ENCODE data around the gene ZNF500. TPM values are rescaled to one million over a fixed set of nuclear protein-coding genes. Genes with fewer than 3 reads are reported as not detected.

Gene ZNF500
- polyA plus RNA-seq, 2 of the 4 experiments (the other 2 are of a cell fraction): 4.6 to 6.7 TPM

- Histone ChIP-seq H3K4me3 (no peak overlapping the region), H3K4me1 (no peaks in the 10 kb centered on the region), H3K4me2 (no peak overlapping the region), H3K27ac (no peak overlapping the region), H3K9me3 (no peaks in the 10 kb centered on the region)
- ChIA-PET POLR2A (no interaction called here), CTCF (interaction anchor here (1.2 to 1.6 kb wide), 2 partner anchors 35 to 254 kb away, joined by 3 to 6 read pairs; no protein-coding TSS in a partner anchor)
- ATAC-seq (no peak), DNase-seq (ENCODE audit: low read depth in 1 of 2, low spot score in 1 of 2) (no peak), FAIRE-seq (no peak)
- no peak for TF ChIP-seq PHF8 (IDR thresholded peaks at IDR 0.05; ENCODE audit: borderline replicate concordance, low read depth)
- 88% methylated on average over 13 of the region's 17 CpGs for WGBS (ENCODE audit: missing lambda C conversion rate)
Observed at GRCh38 chr16:4701791-4702465, 65.0 kb downstream of the ZNF500 start.

GRCh38 chr16:4700997-4701743 is 65.8 kb downstream of the ZNF500 start:
- H3K4me2 ChIP-seq: no peak overlapping the region
- POLR2A ChIA-PET: no interaction called here
- FAIRE-seq: no peak
- H3K9me3 ChIP-seq: no peaks in the 10 kb centered on the region
- H3K4me3 ChIP-seq: no peak overlapping the region
- no peak overlapping the region for H3K27ac ChIP-seq
- no peaks in the 10 kb centered on the region for H3K4me1 ChIP-seq
- TF ChIP-seq PBX3 (IDR thresholded peaks at IDR 0.05) (no peak), NR3C1 (IDR thresholded peaks at IDR 0.05) (no peak), RARB (CRISPR knock-in tag; IDR thresholded peaks at IDR 0.05) (no peak), BHLHE40 (IDR thresholded peaks at IDR 0.05; ENCODE audit: low read depth, low read length) (no peak), RNF2 (IDR thresholded peaks at IDR 0.05; ENCODE audit: borderline replicate concordance, low read depth) (no peak), POLR2AphosphoS2 (conservative IDR thresholded peaks at IDR 0.05; ENCODE audit: low read length) (no peak), REST (IDR thresholded peaks at IDR 0.05) (no peak), PHF8 (IDR thresholded peaks at IDR 0.05; ENCODE audit: borderline replicate concordance, low read depth) (no peak), NPAS2 (CRISPR knock-in tag; IDR thresholded peaks at IDR 0.05; ENCODE audit: borderline replicate concordance) (no peak), ZSCAN20 (CRISPR knock-in tag; IDR thresholded peaks at IDR 0.05) (no peak), HOXA7 (CRISPR knock-in tag; IDR thresholded peaks at IDR 0.05) (no peak), RFX5 (IDR thresholded peaks at IDR 0.05) (no peak), ZNF302 (CRISPR knock-in tag; IDR thresholded peaks at IDR 0.05) (no peak), GATA3 (IDR thresholded peaks at IDR 0.05; ENCODE audit: borderline replicate concordance) (no peak)
- ATAC-seq: no peak
- DNase-seq (ENCODE audit: low read depth in 1 of 2, low spot score in 1 of 2): no peak
- CTCF ChIA-PET: interaction anchor here (1.2 to 1.6 kb wide), 2 partner anchors 36 to 255 kb away, joined by 3 to 6 read pairs; no protein-coding TSS in a partner anchor
- 89% methylated on average over 31 of the region's 33 CpGs for WGBS (ENCODE audit: missing lambda C conversion rate)

- TF ChIP-seq MAFK (IDR thresholded peaks at IDR 0.05; ENCODE audit: partially characterized antibody) (no peak), NR3C1 (IDR thresholded peaks at IDR 0.05) (no peak), TP53 (CRISPR knock-in tag; IDR thresholded peaks at IDR 0.05) (no peak), ZNF302 (CRISPR knock-in tag; IDR thresholded peaks at IDR 0.05) (no peak), NFE2L2 (conservative IDR thresholded peaks at IDR 0.05; ENCODE audit: low read length) (no peak), CTCF (IDR thresholded peaks at IDR 0.05) (no peak), HOXB5 (CRISPR knock-in tag; IDR thresholded peaks at IDR 0.05) (no peak), EHF (CRISPR knock-in tag; IDR thresholded peaks at IDR 0.05) (no peak)
- Histone ChIP-seq H3K4me2 (no peak overlapping the region), H3K4me3 (no peak overlapping the region), H3K27ac (no peak overlapping the region), H3K9me3 (no peaks in the 10 kb centered on the region), H3K4me1 (no peaks in the 10 kb centered on the region)
- FAIRE-seq (no peak), DNase-seq (ENCODE audit: low read depth in 1 of 2, low spot score in 1 of 2) (no peak), ATAC-seq (no peak)
- WGBS (ENCODE audit: missing lambda C conversion rate): 96% methylated on average over 13 of the region's 13 CpGs
- ChIA-PET POLR2A (no interaction called here), CTCF (interaction anchor here (1.2 to 1.6 kb wide), 3 partner anchors 36 to 256 kb away, joined by 3 to 6 read pairs (median 3); no protein-coding TSS in a partner anchor)
Observed at GRCh38 chr16:4700380-4700996, 66.5 kb downstream of the ZNF500 start.

Measured in A549 (cell line).